ENCODE results near the gene FSD1L. TPM values are rescaled to one million over a fixed set of nuclear protein-coding genes. Genes with fewer than 3 reads are reported as not detected.

Gene FSD1L
- total RNA-seq, 4 donors from 2014 or later = 1.8 to 16.8 (median 7.0) TPM

GRCh38 chr9:105405514-105406131 lies 42.2 kb upstream of the FSD1L start:
- intact Hi-C loops (cut with DNase I; ENCODE audit: low total_unique reads) = no loop called here
- Histone ChIP-seq H3K4me3 (no peak overlapping the region), H3K27ac (no peak overlapping the region), H3K27me3 (no peaks in the 10 kb centered on the region), H3K36me3 (no peaks in the 10 kb centered on the region), H3K4me1 (no peaks in the 10 kb centered on the region), H3K9me3 (peaks cover 0 to 3% of the 10 kb centered on the region in 2 donors)
- no peak for TF ChIP-seq POLR2A (IDR thresholded peaks at IDR 0.05)
- TF ChIP-seq EP300 (IDR thresholded peaks at IDR 0.05; ENCODE audit: low read depth) = no peak
- TF ChIP-seq POLR2AphosphoS5 (IDR thresholded peaks at IDR 0.05) = no peak
- no peak for TF ChIP-seq CTCF (IDR thresholded peaks at IDR 0.05)
- DNase-seq = no peak
- in situ Hi-C loops (cut with MboI; ENCODE audit: low pct_ligation_motif_present in 1 of 4, low pct_unique_long_range_greater_than_20kb in 1 of 4, low sequenced_read_pairs in 3 of 4) = loop anchor here in 2 of 4 donors (25.0 kb wide), 3 partner anchors 493 to 618 kb away; no protein-coding TSS in a partner anchor
- 47 to 49% methylated on average over 6 of the region's 6 CpGs for WGBS, 2 donors (ENCODE audit: low coverage in 1 of 2)

- Histone ChIP-seq H3K36me3 (no peaks in the 10 kb centered on the region), H3K27me3 (no peaks in the 10 kb centered on the region), H3K9me3 (peaks cover 0 to 3% of the 10 kb centered on the region in 2 donors), H3K4me3 (no peak overlapping the region), H3K27ac (no peak overlapping the region), H3K4me1 (no peaks in the 10 kb centered on the region)
- in situ Hi-C loops (cut with MboI; ENCODE audit: low pct_ligation_motif_present in 1 of 4, low pct_unique_long_range_greater_than_20kb in 1 of 4, low sequenced_read_pairs in 3 of 4) (loop anchor here in 2 of 4 donors (25.0 kb wide), 3 partner anchors 494 to 619 kb away; no protein-coding TSS in a partner anchor), intact Hi-C loops (cut with DNase I; ENCODE audit: low total_unique reads) (no loop called here)
- DNase-seq = no peak
- no peak for TF ChIP-seq EP300 (IDR thresholded peaks at IDR 0.05; ENCODE audit: low read depth)
- no peak for TF ChIP-seq CTCF (IDR thresholded peaks at IDR 0.05)
- TF ChIP-seq POLR2A (IDR thresholded peaks at IDR 0.05) = no peak
- TF ChIP-seq POLR2AphosphoS5 (IDR thresholded peaks at IDR 0.05) = no peak
- 91% methylated on average over 6 of the region's 6 CpGs for whole genome bisulfite sequencing, 2 donors (ENCODE audit: low coverage in 1 of 2)
These were observed 41.5 kb upstream of the FSD1L start for GRCh38 chr9:105406369-105406768.

GRCh38 chr9:105413525-105413924 lies 34.3 kb upstream of the FSD1L start:
- Histone ChIP-seq H3K27ac (no peak overlapping the region), H3K4me3 (no peak overlapping the region), H3K27me3 (no peaks in the 10 kb centered on the region), H3K36me3 (no peaks in the 10 kb centered on the region), H3K9me3 (peaks cover 3 to 5% of the 10 kb centered on the region in 2 donors), H3K4me1 (peaks cover 0 to 20% (median 3%) of the 10 kb centered on the region in 4 donors)
- in situ Hi-C loops (cut with MboI; ENCODE audit: low pct_ligation_motif_present in 1 of 4, low pct_unique_long_range_greater_than_20kb in 1 of 4, low sequenced_read_pairs in 3 of 4) (loop anchor here (10.0 to 25.0 kb wide), 7 partner anchors 249 to 626 kb away; partner anchors contain the start of gene ABCA1 (in 2 of the 4)), intact Hi-C loops (cut with DNase I; ENCODE audit: low total_unique reads) (loop anchor here (10.0 kb wide), 2 partner anchors 489 to 549 kb away; partner anchors contain the start of gene ABCA1)
- TF ChIP-seq POLR2AphosphoS5 (IDR thresholded peaks at IDR 0.05) = no peak
- peak; percentile 31 to 56 (median 32) for TF ChIP-seq CTCF (IDR thresholded peaks at IDR 0.05)
- peak; percentile 23 for DNase-seq
- WGBS, 2 donors (ENCODE audit: low coverage in 1 of 2) = 0 to 31% methylated on average over 2 of the region's 2 CpGs

GRCh38 chr9:105414947-105415661 lies 32.7 kb upstream of the FSD1L start:
- TF ChIP-seq POLR2A (IDR thresholded peaks at IDR 0.05) = no peak
- TF ChIP-seq EP300 (IDR thresholded peaks at IDR 0.05; ENCODE audit: low read depth) = no peak
- peak; percentile 84 to 94 (median 90) for TF ChIP-seq CTCF (IDR thresholded peaks at IDR 0.05)
- no peak for TF ChIP-seq POLR2AphosphoS5 (IDR thresholded peaks at IDR 0.05)
- Histone ChIP-seq H3K36me3 (no peaks in the 10 kb centered on the region), H3K27me3 (no peaks in the 10 kb centered on the region), H3K9me3 (peaks cover 0 to 5% of the 10 kb centered on the region in 2 donors), H3K27ac (no peak overlapping the region), H3K4me3 (no peak overlapping the region), H3K4me1 (peaks cover 0 to 20% (median 3%) of the 10 kb centered on the region in 4 donors)
- 4 to 9% methylated on average over 4 to 6 of the region's 6 CpGs for WGBS, 2 donors (ENCODE audit: low coverage in 1 of 2)
- intact Hi-C loops (cut with DNase I; ENCODE audit: low total_unique reads) (loop anchor here (10.0 kb wide), 2 partner anchors 490 to 550 kb away; partner anchors contain the start of gene ABCA1), in situ Hi-C loops (cut with MboI; ENCODE audit: low pct_ligation_motif_present in 1 of 4, low pct_unique_long_range_greater_than_20kb in 1 of 4, low sequenced_read_pairs in 3 of 4) (loop anchor here (10.0 to 25.0 kb wide), 7 partner anchors 250 to 628 kb away; partner anchors contain the start of gene ABCA1 (in 2 of the 4))
- DNase-seq = peak; percentile 63
